SU-DHL-6 (cell line): ENCODE measurements around the gene SH3PXD2A.
"Not testable (repeated sequence)": the region's sequence is repeated elsewhere in the genome, so short reads cannot be mapped to it uniquely, and the experiment has no call there.

Source experiments
- H2AFZ ChIP-seq: fragments of 200-600 bp; sonication (generic); 2 replicates; pipeline ENCODE4 v1.6.1; 2014; ENCODE audit warnings: low read depth, mild to moderate bottlenecking, moderate library complexity, mixed read lengths, antibody characterized with exemption, low read length; ENCODE audit not compliant: severe bottlenecking
- H3F3A ChIP-seq: fragments of 200-600 bp; shearing (Covaris generic); 2 replicates; pipeline ENCODE4 v1.6.0; 2016; ENCODE audit warnings: antibody characterized with exemption, mild to moderate bottlenecking; ENCODE audit not compliant: insufficient read depth
- H3K27ac ChIP-seq: fragments of 200-600 bp; sonication (generic); 2 replicates; pipeline ENCODE4 v1.5.1; 2016; ENCODE audit warnings: low read depth, mild to moderate bottlenecking, low read length, moderate library complexity, mixed read lengths
- H3K27me3 ChIP-seq: fragments of 200-600 bp; sonication (generic), shearing (Covaris generic); 2 replicates; pipeline ENCODE4 v1.6.0; 2014; ENCODE audit warnings: mild to moderate bottlenecking, low read length
- H3K36me3 ChIP-seq: fragments of 200-600 bp; sonication (generic); 2 replicates; pipeline ENCODE4 v1.6.1; 2014; ENCODE audit warnings: mild to moderate bottlenecking, low read length, mixed read lengths
- H3K4me2 ChIP-seq: fragments of 300-600, 200-600 bp; shearing (Covaris generic), sonication (generic); 2 replicates; pipeline ENCODE4 v1.6.0; 2014; ENCODE audit warnings: low read length, low read depth, mild to moderate bottlenecking; ENCODE audit not compliant: poor library complexity, severe bottlenecking
- H3K4me3 ChIP-seq: fragments of 200-600 bp; sonication (generic); 2 replicates; pipeline ENCODE4 v1.5.1; 2014; ENCODE audit warnings: antibody characterized with exemption, low read length, mild to moderate bottlenecking, mixed read lengths; ENCODE audit not compliant: insufficient read depth, poor library complexity, severe bottlenecking
- H3K79me2 ChIP-seq: fragments of 200-600 bp; sonication (generic); 2 replicates; pipeline ENCODE4 v1.6.1; 2014; ENCODE audit warnings: mild to moderate bottlenecking, low read length, moderate library complexity; ENCODE audit not compliant: insufficient read depth
- H3K9ac ChIP-seq: fragments of 200-600 bp; sonication (generic); 2 replicates; pipeline ENCODE4 v1.7.0; 2014; ENCODE audit warnings: mild to moderate bottlenecking, low read length
- H3K9me2 ChIP-seq: fragments of 200-600 bp; sonication (generic); replicated peaks from 2 replicates; pipeline ENCODE4 v1.6.1; 2014; ENCODE audit warnings: low read length; ENCODE audit not compliant: insufficient read depth
- H3K9me3 ChIP-seq: fragments of 200-600 bp; sonication (generic); 2 replicates; pipeline ENCODE4 v1.6.1; 2014; ENCODE audit warnings: low read length, mixed read lengths; ENCODE audit not compliant: insufficient read depth
- H4K20me1 ChIP-seq: fragments of 200-600 bp; sonication (generic); 2 replicates; pipeline ENCODE4 v1.6.1; 2014; ENCODE audit warnings: low read depth, mild to moderate bottlenecking, antibody characterized with exemption, low read length, moderate library complexity, mixed read lengths
- EZH2phosphoT487 ChIP-seq: fragments of 200-600 bp; sonication (generic), shearing (Covaris generic); conservative IDR thresholded peaks from 2 replicates; pipeline ENCODE4 v1.6.1; 2018; ENCODE audit warnings: mild to moderate bottlenecking, antibody characterized with exemption, low read length, moderate library complexity, mixed read lengths
- TF ChIP-seq, protein P1 (sequence below): fragments of 200-600 bp; sonication (generic); IDR thresholded peaks from one replicate; pipeline ENCODE4 v1.5.1; 2017; ENCODE audit warnings: antibody characterized with exemption, mild to moderate bottlenecking, low read length, moderate library complexity; ENCODE audit not compliant: insufficient read depth, poor library complexity, severe bottlenecking

SH3PXD2A gene

DNA sequence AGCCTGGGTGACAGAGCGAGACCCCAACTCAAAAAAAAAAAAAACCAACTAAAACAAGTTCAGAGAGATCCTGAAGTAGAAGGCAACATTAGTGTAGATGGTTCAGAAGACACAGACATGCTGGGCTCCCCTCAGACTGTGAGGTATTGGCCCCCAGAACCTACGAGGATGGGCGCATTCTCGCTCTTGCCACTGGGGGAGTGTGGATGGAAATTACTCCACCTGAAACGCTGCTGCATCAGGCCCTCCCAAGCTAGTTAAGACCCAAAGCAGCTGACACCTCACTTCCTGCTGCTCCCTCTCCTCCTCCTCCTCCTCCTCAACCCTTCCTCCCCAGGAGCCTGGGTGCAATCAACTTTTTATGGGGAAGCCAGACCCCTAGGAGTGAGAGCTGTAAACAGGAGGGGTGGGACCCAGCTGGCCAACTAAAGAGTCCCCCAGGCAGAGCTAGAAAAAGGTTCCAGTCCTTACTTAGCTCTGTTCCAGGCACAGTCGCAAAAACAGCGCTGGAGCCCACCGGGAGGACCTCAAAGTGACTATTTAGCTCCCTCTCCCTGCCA, 7.4 kb downstream of the SH3PXD2A start:
- Histone ChIP-seq H2AFZ (no peak overlapping the region), H3K27me3 (no peaks in the 10 kb centered on the region), H4K20me1 (no peaks in the 10 kb centered on the region), H3K9ac (no peak overlapping the region), H3K4me2 (no peak overlapping the region), H3F3A (no peaks in the 10 kb centered on the region), H3K27ac (no peak overlapping the region), H3K36me3 (no peaks in the 10 kb centered on the region), H3K79me2 (no peaks in the 10 kb centered on the region), H3K9me2 (no peaks in the 10 kb centered on the region), H3K9me3 (no peaks in the 10 kb centered on the region), H3K4me3 (no peak overlapping the region)
- TF ChIP-seq, protein P1, sequence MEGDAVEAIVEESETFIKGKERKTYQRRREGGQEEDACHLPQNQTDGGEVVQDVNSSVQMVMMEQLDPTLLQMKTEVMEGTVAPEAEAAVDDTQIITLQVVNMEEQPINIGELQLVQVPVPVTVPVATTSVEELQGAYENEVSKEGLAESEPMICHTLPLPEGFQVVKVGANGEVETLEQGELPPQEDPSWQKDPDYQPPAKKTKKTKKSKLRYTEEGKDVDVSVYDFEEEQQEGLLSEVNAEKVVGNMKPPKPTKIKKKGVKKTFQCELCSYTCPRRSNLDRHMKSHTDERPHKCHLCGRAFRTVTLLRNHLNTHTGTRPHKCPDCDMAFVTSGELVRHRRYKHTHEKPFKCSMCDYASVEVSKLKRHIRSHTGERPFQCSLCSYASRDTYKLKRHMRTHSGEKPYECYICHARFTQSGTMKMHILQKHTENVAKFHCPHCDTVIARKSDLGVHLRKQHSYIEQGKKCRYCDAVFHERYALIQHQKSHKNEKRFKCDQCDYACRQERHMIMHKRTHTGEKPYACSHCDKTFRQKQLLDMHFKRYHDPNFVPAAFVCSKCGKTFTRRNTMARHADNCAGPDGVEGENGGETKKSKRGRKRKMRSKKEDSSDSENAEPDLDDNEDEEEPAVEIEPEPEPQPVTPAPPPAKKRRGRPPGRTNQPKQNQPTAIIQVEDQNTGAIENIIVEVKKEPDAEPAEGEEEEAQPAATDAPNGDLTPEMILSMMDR, result no peak
- TF ChIP-seq EZH2phosphoT487, result no peak

DNA sequence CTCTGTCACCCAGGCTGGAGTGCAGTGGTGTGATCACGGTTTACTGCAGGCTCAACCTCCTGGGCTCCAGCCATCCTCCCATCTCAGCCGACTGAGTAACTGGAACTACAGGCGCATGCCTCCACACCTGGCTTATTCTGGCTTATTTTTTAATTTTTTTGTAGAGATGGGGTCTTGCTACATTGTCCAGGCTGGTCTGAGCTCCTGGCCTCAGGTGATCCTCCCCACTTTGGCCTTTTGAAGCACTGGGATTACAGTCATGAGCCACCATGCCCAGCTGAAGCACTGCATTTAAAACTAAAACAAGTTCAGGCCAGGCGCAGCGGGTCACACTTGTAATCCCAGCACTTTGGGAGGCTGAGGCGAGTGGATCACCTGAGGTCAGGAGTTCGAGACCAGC, 8.0 kb downstream of the SH3PXD2A start:
- no peaks in the 10 kb centered on the region for H3F3A ChIP-seq
- no peak overlapping the region for H3K4me3 ChIP-seq
- H3K27me3 ChIP-seq, result no peaks in the 10 kb centered on the region
- no peaks in the 10 kb centered on the region for H3K9me3 ChIP-seq
- H3K4me2 ChIP-seq, result no peak overlapping the region
- no peak overlapping the region for H3K9ac ChIP-seq
- H3K79me2 ChIP-seq, result no peaks in the 10 kb centered on the region
- no peak overlapping the region for H3K27ac ChIP-seq
- no peaks in the 10 kb centered on the region for H3K36me3 ChIP-seq
- no peak for TF ChIP-seq EZH2phosphoT487
- TF ChIP-seq, protein P1, result no peak
- H3K9me2 ChIP-seq, result no peaks in the 10 kb centered on the region
- no peaks in the 10 kb centered on the region for H4K20me1 ChIP-seq
- H2AFZ ChIP-seq, result no peak overlapping the region

DNA sequence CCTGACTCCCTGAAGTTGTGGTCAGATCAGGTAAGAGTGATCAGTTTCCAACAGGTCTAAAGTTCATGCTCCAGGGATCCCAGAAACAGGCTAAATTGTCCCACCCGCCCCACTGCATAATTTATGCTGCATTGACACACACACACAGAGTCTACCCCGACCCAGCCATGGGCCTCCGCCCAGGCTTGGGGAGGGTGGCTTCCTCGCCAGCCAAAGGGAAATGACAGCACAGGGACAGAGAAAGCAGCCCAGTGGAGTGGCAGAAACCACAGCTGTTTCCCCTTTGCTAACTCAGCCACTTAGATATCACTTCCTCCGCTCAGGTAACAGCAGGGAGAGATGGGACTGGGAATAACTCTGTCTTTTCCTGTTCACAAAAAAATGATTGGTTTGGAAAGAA, 9.4 kb downstream of the SH3PXD2A start:
- no peaks in the 10 kb centered on the region for H3K9me3 ChIP-seq
- no peaks in the 10 kb centered on the region for H3K27me3 ChIP-seq
- no peak overlapping the region for H3K9ac ChIP-seq
- H3K4me3 ChIP-seq, result no peak overlapping the region
- H3K4me2 ChIP-seq, result no peak overlapping the region
- no peak overlapping the region for H2AFZ ChIP-seq
- no peak overlapping the region for H3K27ac ChIP-seq
- no peak for TF ChIP-seq EZH2phosphoT487
- TF ChIP-seq, protein P1, result no peak
- no peaks in the 10 kb centered on the region for H3K36me3 ChIP-seq
- H3F3A ChIP-seq, result no peaks in the 10 kb centered on the region
- no peaks in the 10 kb centered on the region for H3K79me2 ChIP-seq
- H3K9me2 ChIP-seq, result no peaks in the 10 kb centered on the region
- H4K20me1 ChIP-seq, result no peaks in the 10 kb centered on the region

DNA sequence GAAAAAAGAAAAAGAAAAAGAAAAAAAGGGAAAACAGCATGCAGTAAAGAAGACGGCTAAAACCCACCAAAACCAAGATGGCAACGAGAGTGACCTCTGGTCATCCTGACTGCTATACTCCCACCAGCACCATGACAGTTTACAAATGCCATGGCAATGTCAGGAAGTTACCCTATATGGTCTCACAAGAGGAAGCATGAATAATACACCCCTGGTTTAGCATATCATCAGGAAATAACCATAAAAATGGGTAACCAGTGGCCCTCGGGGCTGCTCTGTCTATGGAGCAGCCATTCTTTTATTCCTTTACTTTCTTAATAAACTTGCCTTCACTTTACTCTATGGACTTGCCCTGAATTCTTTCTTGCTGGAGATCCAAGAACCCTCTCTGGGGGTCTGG, 10.0 kb downstream of the SH3PXD2A start:
- not testable (repeated sequence) for H3K9me3 ChIP-seq, H2AFZ ChIP-seq, H3K4me3 ChIP-seq, H3K9me2 ChIP-seq, H4K20me1 ChIP-seq, H3K4me2 ChIP-seq, H3K79me2 ChIP-seq, H3K36me3 ChIP-seq, H3K27me3 ChIP-seq, H3K9ac ChIP-seq, H3K27ac ChIP-seq, H3F3A ChIP-seq
